HepG2 (cell line): ENCODE results near the gene INKA1. TPM values are rescaled to one million over a fixed set of nuclear protein-coding genes. Genes with fewer than 3 reads are reported as not detected.
A peak's percentile ranks its signal among the peaks of the same experiment; 100 is the strongest.

Experiments used
- ATAC-seq: fragments of 200-7000 bp; cut with Tn5 transposase; 3 replicates; pipeline ENCODE4 v1.9.1; 2020; ENCODE audit warnings: mild to moderate bottlenecking, moderate library complexity
- BruUV-seq: library from RNA; stranded (reverse); fragments of 400-500 nt; replicated peaks from 2 replicates; lab custom pipeline; 2021; lab: Mats Ljungman, UMichigan
- CTCF ChIA-PET: fragments of 300-600 bp; formaldehyde crosslinking; extraction: SDS; loops from one replicate; lab custom pipeline; 2021; ENCODE audit warnings: low total read pairs, inconsistent platforms, low intra/inter-chr PET ratio; lab: Yijun Ruan, JAX
- POLR2A ChIA-PET: fragments of 350-600 bp; sonication (Branson Sonifier 250); formaldehyde crosslinking; loops from one replicate; lab custom pipeline; 2020; ENCODE audit warnings: antibody characterized with exemption, inconsistent platforms; lab: Yijun Ruan, JAX
- DNase-seq: peaks from one replicate; pipeline ENCODE4 v3.0.0-alpha.2; 2015; ENCODE audit warnings: low spot score
- FAIRE-seq: peaks from 3 replicates; lab custom pipeline; 2011; peaks lifted over from hg19 to GRCh38; lab: Jason Lieb, UNC
- H2AFZ ChIP-seq: one replicate; pipeline ENCODE4 v1.6.1; 2011; ENCODE audit warnings: low read length, inconsistent platforms
- H3K27ac ChIP-seq: fragments of 300-600 bp; 3 replicates; pipeline ENCODE4 v1.8.0; 2011; ENCODE audit warnings: mixed run types, mild to moderate bottlenecking, mixed read lengths, low read length, inconsistent platforms; ENCODE audit not compliant: insufficient read depth; ENCODE audit errors: extremely low read length
- H3K27me3 ChIP-seq, 2 experiments: fragments of 200-600 bp in 1 of 2; 2 replicates in 1 of 2; 3 replicates in 1 of 2; pipeline versions ENCODE4 v1.6.0 to v1.8.0; 2011; ENCODE audit warnings: low read length in 2 of 2, mild to moderate bottlenecking in 2 of 2, moderate library complexity in 2 of 2, inconsistent platforms in 1 of 2; ENCODE audit not compliant: insufficient read depth in 2 of 2, control insufficient read depth in 1 of 2
- H3K36me3 ChIP-seq, 2 experiments: fragments of 200-600 bp in 1 of 2; replicated peaks in 1 of 2; 2 replicates in 1 of 2; 3 replicates in 1 of 2; pipeline versions ENCODE4 v1.5.1 to v1.8.0; 2011; ENCODE audit warnings: low read length in 2 of 2, inconsistent platforms in 1 of 2; ENCODE audit not compliant: insufficient read depth in 2 of 2, control insufficient read depth in 1 of 2
- H3K4me1 ChIP-seq: 2 replicates; pipeline ENCODE4 v1.5.1; 2012; ENCODE audit warnings: low read length, inconsistent platforms; ENCODE audit not compliant: insufficient read depth
- H3K4me2 ChIP-seq: 2 replicates; pipeline ENCODE4 v1.6.0; 2011; ENCODE audit warnings: low read depth, low read length, inconsistent platforms
- H3K4me3 ChIP-seq, 3 experiments: fragments of 200-600 bp in 1 of 3; sonication (generic), shearing (Covaris generic) in 1 of 3; replicated peaks in 1 of 3; 2 replicates each; pipeline ENCODE4 v1.5.1; 2011 to 2016; ENCODE audit warnings: low read length in 3 of 3, inconsistent platforms in 2 of 3, low read depth in 2 of 3, mild to moderate bottlenecking in 2 of 3, control low read depth in 1 of 3, mixed read lengths in 1 of 3; ENCODE audit not compliant: insufficient read depth in 1 of 3
- H3K79me2 ChIP-seq: one replicate; pipeline ENCODE4 v1.6.1; 2011; ENCODE audit warnings: low read length, inconsistent platforms; ENCODE audit not compliant: insufficient read depth
- H3K9ac ChIP-seq: 2 replicates; pipeline ENCODE4 v1.6.0; 2011; ENCODE audit warnings: mild to moderate bottlenecking, low read depth, low read length, inconsistent platforms; ENCODE audit not compliant: insufficient read depth
- H3K9me3 ChIP-seq: 2 replicates; pipeline ENCODE4 v1.5.1; 2012; ENCODE audit warnings: mild to moderate bottlenecking, low read length
- H4K20me1 ChIP-seq: 2 replicates; pipeline ENCODE4 v1.6.0; 2011; ENCODE audit warnings: inconsistent platforms, mild to moderate bottlenecking, low read length, moderate library complexity; ENCODE audit not compliant: insufficient read depth
- HMGA1 ChIP-seq: sonication (generic); formaldehyde crosslinking; conservative IDR thresholded peaks from 2 replicates; pipeline ENCODE4 v1.4.0; 2020; ENCODE audit warnings: missing genetic modification reagents
- HNRNPL ChIP-seq: fragments of 200-400 bp; formaldehyde crosslinking; IDR thresholded peaks from 2 replicates; pipeline ENCODE4 v1.6.1; 2017; ENCODE audit warnings: mild to moderate bottlenecking, low read depth, low read length
- POLR2A ChIP-seq, 2 experiments: IDR thresholded peaks; 2 replicates each; pipeline ENCODE4 v1.6.1; 2011; ENCODE audit warnings: low read depth in 2 of 2, low read length in 2 of 2, mild to moderate bottlenecking in 1 of 2, moderate library complexity in 1 of 2; ENCODE audit not compliant: insufficient read depth in 1 of 2
- SRY ChIP-seq: sonication (generic); formaldehyde crosslinking; IDR thresholded peaks from 2 replicates; pipeline ENCODE4 v1.8.0; 2022; ENCODE audit warnings: mild to moderate bottlenecking, missing genetic modification reagents
- SSRP1 ChIP-seq: IDR thresholded peaks from 2 replicates; pipeline ENCODE4 v1.6.1; 2016; ENCODE audit warnings: control low read depth
- WGBS: methylation state at CpG from one replicate; pipeline ENCODE4 v1.1.6; 2017; ENCODE audit warnings: low lambda C conversion rate; 5-methylcytosine and 5-hydroxymethylcytosine counted together
- in situ Hi-C: cut with HindIII; loops from 2 replicates; pipeline ENCODE4 v1.10.0; 2017; ENCODE audit warnings: low pct_unique_long_range_greater_than_20kb; ENCODE audit not compliant: extremely low pct_ligation_motif_present
- intact Hi-C: fragments of 100-400 bp; cut with micrococcal nuclease; formaldehyde crosslinking; loops from one replicate; pipeline ENCODE4 v1.10.0; 2022; ENCODE audit not compliant: unreplicated experiment
- polyA plus RNA-seq, 8 experiments: library from polyadenylated mRNA; depleted of rRNA in 3 of 8; stranded (reverse) in 7 of 8; unstranded in 1 of 8; fragments of >200 nt; fragmentation: Illumina TruSeq in 4 of 8; extraction: Trizol in 4 of 8; gene quantifications; 2 replicates each; pipeline versions ENCODE4 v1.2.1 to v1.2.3, GENCODE V29; 2011 to 2016; ENCODE audit warnings: low read depth in 4 of 8, missing spikeins in 1 of 8, mixed read lengths in 1 of 8; ENCODE audit not compliant: insufficient read depth in 1 of 8
- total RNA-seq, 5 experiments: library from RNA; depleted of rRNA; stranded (reverse); fragments of >200 nt; fragmentation: Illumina TruSeq; extraction: Trizol; gene quantifications; 2 replicates each; pipeline ENCODE4 v1.2.3, GENCODE V29; 2016; ENCODE audit warnings: low read depth in 1 of 5
- TF ChIP-seq, protein P1 (sequence below): sonication (generic); formaldehyde crosslinking; IDR thresholded peaks from 2 replicates; pipeline ENCODE4 v1.5.1; 2020; ENCODE audit warnings: mild to moderate bottlenecking, missing genetic modification reagents, moderate library complexity

The INKA1 gene
- total and polyA plus RNA-seq, 2 of the 13 experiments (the other 11 are each of a cell fraction or from before 2014, with no cell fraction given) = 0.22 to 0.41 TPM

DNA sequence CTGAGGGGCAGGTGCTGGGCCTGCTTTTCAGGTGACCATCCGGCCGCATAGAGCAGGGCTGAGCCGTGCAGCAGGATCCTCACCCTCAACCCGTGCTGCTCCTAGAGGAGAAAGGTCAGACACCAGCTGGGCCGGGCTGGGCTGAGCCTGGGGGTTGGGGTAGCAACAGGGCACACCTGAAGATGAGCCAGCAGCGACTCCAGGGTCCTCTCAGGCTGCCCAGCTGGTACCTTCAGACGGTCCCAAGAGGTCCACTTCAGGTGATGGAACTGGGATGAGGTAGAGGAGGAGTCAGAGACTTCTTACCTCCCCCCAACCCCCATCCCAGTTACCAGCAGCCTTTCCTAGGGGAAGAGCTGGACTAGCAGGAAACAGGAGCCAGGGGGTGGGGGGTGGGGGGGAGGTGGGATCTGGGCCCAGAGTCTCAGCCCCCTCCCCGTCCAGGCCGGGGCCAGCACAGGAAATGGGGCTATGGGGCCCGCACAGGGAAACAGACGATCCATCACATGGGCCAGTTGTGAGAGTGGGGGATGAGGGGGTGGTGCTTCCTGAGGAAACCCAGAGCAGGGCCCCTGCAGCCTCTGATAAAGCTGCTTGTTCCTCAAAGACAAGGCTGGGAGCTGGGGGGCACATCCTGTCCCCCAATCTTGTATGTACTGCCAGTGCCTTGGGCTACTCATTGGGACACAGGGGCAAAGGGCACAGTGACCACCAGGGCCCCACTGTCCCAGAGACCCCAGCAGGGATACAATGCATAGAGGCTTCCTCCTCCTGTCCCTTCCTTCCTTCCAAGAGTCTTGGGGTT lies 3.0 kb downstream of the INKA1 start (continued):
- TF ChIP-seq, protein P1, sequence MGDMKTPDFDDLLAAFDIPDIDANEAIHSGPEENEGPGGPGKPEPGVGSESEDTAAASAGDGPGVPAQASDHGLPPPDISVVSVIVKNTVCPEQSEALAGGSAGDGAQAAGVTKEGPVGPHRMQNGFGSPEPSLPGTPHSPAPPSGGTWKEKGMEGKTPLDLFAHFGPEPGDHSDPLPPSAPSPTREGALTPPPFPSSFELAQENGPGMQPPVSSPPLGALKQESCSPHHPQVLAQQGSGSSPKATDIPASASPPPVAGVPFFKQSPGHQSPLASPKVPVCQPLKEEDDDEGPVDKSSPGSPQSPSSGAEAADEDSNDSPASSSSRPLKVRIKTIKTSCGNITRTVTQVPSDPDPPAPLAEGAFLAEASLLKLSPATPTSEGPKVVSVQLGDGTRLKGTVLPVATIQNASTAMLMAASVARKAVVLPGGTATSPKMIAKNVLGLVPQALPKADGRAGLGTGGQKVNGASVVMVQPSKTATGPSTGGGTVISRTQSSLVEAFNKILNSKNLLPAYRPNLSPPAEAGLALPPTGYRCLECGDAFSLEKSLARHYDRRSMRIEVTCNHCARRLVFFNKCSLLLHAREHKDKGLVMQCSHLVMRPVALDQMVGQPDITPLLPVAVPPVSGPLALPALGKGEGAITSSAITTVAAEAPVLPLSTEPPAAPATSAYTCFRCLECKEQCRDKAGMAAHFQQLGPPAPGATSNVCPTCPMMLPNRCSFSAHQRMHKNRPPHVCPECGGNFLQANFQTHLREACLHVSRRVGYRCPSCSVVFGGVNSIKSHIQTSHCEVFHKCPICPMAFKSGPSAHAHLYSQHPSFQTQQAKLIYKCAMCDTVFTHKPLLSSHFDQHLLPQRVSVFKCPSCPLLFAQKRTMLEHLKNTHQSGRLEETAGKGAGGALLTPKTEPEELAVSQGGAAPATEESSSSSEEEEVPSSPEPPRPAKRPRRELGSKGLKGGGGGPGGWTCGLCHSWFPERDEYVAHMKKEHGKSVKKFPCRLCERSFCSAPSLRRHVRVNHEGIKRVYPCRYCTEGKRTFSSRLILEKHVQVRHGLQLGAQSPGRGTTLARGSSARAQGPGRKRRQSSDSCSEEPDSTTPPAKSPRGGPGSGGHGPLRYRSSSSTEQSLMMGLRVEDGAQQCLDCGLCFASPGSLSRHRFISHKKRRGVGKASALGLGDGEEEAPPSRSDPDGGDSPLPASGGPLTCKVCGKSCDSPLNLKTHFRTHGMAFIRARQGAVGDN (CRISPR knock-in tag) = 0 out of 2 replicates have a peak, but pooled peaks have one; percentile 5

DNA sequence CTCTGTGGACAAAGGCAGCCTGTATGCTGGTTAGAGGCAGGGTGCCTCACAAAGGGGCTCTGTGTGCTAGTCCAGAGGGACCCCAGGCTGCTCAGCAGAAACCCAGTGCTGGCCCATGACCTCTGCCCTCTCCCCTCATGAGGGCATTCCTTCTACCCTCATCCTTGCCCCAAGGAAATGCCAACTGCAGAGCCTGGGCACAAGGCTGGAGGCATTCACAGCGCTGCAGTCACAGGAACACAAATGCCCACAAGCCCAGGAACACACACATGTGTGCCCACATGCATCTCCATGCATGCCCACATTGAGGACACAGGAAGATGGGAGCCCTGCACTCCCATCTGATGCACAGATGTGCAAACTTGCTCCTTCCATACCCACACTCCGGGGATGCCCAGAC lies 3.8 kb downstream of the INKA1 start:
- peak overlapping the region; percentile 43; the same call in 1 of the 2 replicates for H3K4me2 ChIP-seq
- TF ChIP-seq POLR2A (IDR thresholded peaks at IDR 0.05; ENCODE audit: insufficient read depth in 1 of 2, low read depth in 2 of 2, low read length in 2 of 2) = no peak
- TF ChIP-seq HNRNPL = peak; percentile 95
- no peak for TF ChIP-seq SSRP1 (CRISPR knock-in tag)
- no peak for TF ChIP-seq SRY (CRISPR knock-in tag)
- TF ChIP-seq HMGA1 (CRISPR knock-in tag) = no peak
- TF ChIP-seq, all 625 proteins: peak for 1
- no peaks in the 10 kb centered on the region; a peak in 1 of 5 replicates for H3K36me3 ChIP-seq
- no peak overlapping the region for H3K27ac ChIP-seq
- FAIRE-seq = no peak
- no peak for DNase-seq
- ChIA-PET CTCF (no interaction called here), POLR2A (no interaction called here)
- WGBS = 43% methylated on average over 1 of the region's 2 CpGs
- no peaks in the 10 kb centered on the region for H3K79me2 ChIP-seq
- no TSS peak for BruUV-seq
- ATAC-seq = no peak
- intact Hi-C loops = no loop called here
- peaks cover 0 to 12% of the 10 kb centered on the region in 2 experiments; a peak in 3 of 5 replicates for H3K27me3 ChIP-seq
- H4K20me1 ChIP-seq = no peaks in the 10 kb centered on the region
- no peak overlapping the region for H2AFZ ChIP-seq
- in situ Hi-C loops = loop anchor here (5.0 to 10.0 kb wide), 2 partner anchors 35 to 98 kb away; partner anchors contain the start of gene MST1R
- H3K9me3 ChIP-seq = no peaks in the 10 kb centered on the region
- H3K9ac ChIP-seq = no peak overlapping the region; the same call in 1 of the 2 replicates
- H3K4me3 ChIP-seq = no peak overlapping the region
- H3K4me1 ChIP-seq = peaks cover 55% of the 10 kb centered on the region
